ENCODE results near the gene VPS8.
A peak's percentile ranks its signal among the peaks of the same experiment; 100 is the strongest.

The VPS8 gene, protein sequence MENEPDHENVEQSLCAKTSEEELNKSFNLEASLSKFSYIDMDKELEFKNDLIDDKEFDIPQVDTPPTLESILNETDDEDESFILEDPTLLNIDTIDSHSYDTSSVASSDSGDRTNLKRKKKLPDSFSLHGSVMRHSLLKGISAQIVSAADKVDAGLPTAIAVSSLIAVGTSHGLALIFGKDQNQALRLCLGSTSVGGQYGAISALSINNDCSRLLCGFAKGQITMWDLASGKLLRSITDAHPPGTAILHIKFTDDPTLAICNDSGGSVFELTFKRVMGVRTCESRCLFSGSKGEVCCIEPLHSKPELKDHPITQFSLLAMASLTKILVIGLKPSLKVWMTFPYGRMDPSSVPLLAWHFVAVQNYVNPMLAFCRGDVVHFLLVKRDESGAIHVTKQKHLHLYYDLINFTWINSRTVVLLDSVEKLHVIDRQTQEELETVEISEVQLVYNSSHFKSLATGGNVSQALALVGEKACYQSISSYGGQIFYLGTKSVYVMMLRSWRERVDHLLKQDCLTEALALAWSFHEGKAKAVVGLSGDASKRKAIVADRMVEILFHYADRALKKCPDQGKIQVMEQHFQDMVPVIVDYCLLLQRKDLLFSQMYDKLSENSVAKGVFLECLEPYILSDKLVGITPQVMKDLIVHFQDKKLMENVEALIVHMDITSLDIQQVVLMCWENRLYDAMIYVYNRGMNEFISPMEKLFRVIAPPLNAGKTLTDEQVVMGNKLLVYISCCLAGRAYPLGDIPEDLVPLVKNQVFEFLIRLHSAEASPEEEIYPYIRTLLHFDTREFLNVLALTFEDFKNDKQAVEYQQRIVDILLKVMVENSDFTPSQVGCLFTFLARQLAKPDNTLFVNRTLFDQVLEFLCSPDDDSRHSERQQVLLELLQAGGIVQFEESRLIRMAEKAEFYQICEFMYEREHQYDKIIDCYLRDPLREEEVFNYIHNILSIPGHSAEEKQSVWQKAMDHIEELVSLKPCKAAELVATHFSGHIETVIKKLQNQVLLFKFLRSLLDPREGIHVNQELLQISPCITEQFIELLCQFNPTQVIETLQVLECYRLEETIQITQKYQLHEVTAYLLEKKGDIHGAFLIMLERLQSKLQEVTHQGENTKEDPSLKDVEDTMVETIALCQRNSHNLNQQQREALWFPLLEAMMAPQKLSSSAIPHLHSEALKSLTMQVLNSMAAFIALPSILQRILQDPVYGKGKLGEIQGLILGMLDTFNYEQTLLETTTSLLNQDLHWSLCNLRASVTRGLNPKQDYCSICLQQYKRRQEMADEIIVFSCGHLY (N-terminal part only)

GRCh38 chr3:184811999-184812661 is at the start of gene VPS8:
Gene VPS8 (plus strand): TSS chr3:184812166. CDS start chr3:184824633, 12,467 bp downstream.
- DNase-seq (ENCODE audit: extremely low spot score): peak; percentile 94
- POLR2A ChIA-PET: interaction anchor here (0.6 kb wide), 1 partner anchor 9 kb away, joined by 3 read pairs; no protein-coding TSS in a partner anchor
- CTCF ChIA-PET: no interaction called here
- no peak for TF ChIP-seq SP1 (IDR thresholded peaks at IDR 0.05)
- peak; percentile 81 for TF ChIP-seq ELF4 (IDR thresholded peaks at IDR 0.05)
- no peak for TF ChIP-seq HDGF (IDR thresholded peaks at IDR 0.05; ENCODE audit: borderline replicate concordance)

GRCh38 chr3:184764191-184764590 is 47.8 kb upstream of the VPS8 start:
- no peak for DNase-seq (ENCODE audit: extremely low spot score)
- CTCF ChIA-PET: no interaction called here
- POLR2A ChIA-PET: no interaction called here

DNA sequence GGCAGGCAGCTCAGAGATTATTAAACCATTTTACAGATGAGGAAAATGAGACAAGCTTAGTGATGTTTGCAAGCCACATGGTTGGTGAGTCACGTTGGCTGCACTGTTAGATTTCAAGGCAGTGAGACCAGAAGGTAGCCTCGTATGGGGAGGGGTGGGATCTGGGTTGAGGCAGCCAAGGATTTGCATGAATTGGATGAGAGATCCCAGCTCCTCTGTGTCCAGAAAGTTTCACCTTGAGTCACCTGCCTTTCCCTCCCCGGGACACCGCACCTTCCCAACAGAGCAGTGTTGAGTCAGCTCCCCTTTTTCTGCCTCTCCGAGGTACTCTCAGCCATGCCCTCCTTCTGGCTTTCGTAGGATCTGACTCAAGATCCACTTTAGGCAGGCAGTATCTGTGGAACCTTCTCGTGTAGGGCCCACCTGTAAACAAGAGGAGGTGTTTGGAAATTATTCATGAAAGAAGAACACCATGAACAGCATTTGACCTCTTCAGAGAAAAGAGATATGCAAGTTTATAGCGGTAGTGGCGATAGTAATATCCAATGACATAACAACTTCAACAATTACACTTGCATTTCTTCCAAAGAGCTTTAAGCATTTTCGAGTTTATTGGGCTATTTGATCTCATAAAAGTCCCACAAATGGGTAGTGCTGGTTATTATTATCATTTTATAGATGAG is 46.8 kb upstream of the VPS8 start:
- no peak for DNase-seq (ENCODE audit: extremely low spot score)
- ChIA-PET CTCF (interaction anchor here (1.7 to 2.2 kb wide), 2 partner anchors 9 to 204 kb away, joined by 4 to 7 read pairs; partner anchors contain the start of gene EPHB3), POLR2A (no interaction called here)
- TF ChIP-seq BHLHE40 (IDR thresholded peaks at IDR 0.05; ENCODE audit: borderline replicate concordance): no peak
- TF ChIP-seq SP1 (IDR thresholded peaks at IDR 0.05): no peak
- TF ChIP-seq L3MBTL2 (conservative IDR thresholded peaks at IDR 0.05): no peak
- TF ChIP-seq, protein P1, sequence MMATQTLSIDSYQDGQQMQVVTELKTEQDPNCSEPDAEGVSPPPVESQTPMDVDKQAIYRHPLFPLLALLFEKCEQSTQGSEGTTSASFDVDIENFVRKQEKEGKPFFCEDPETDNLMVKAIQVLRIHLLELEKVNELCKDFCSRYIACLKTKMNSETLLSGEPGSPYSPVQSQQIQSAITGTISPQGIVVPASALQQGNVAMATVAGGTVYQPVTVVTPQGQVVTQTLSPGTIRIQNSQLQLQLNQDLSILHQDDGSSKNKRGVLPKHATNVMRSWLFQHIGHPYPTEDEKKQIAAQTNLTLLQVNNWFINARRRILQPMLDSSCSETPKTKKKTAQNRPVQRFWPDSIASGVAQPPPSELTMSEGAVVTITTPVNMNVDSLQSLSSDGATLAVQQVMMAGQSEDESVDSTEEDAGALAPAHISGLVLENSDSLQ (IDR thresholded peaks at IDR 0.05): no peak
- no peak for TF ChIP-seq ZNF384 (IDR thresholded peaks at IDR 0.05)
- no peak for TF ChIP-seq FOXK2 (IDR thresholded peaks at IDR 0.05)
- no peak for TF ChIP-seq ARNT (IDR thresholded peaks at IDR 0.05)
- TF ChIP-seq NFRKB (IDR thresholded peaks at IDR 0.05): no peak
- no peak for TF ChIP-seq CTBP1 (IDR thresholded peaks at IDR 0.05; ENCODE audit: borderline replicate concordance)
- no peak for TF ChIP-seq SUZ12 (IDR thresholded peaks at IDR 0.05)
- no peak for TF ChIP-seq TARDBP (IDR thresholded peaks at IDR 0.05)
- TF ChIP-seq FOXA1 (IDR thresholded peaks at IDR 0.05): no peak
- TF ChIP-seq HDGF (IDR thresholded peaks at IDR 0.05; ENCODE audit: borderline replicate concordance): no peak
- no peak for TF ChIP-seq LEF1 (IDR thresholded peaks at IDR 0.05; ENCODE audit: borderline replicate concordance)
- no peak for TF ChIP-seq FOXM1 (IDR thresholded peaks at IDR 0.05; ENCODE audit: borderline replicate concordance)
- TF ChIP-seq ELF4 (IDR thresholded peaks at IDR 0.05): no peak

More at GRCh38 chr3:184764191-184764590, 47.8 kb upstream of the VPS8 start:
- TF ChIP-seq ELF4 (IDR thresholded peaks at IDR 0.05) (no peak), L3MBTL2 (conservative IDR thresholded peaks at IDR 0.05) (no peak), HDGF (IDR thresholded peaks at IDR 0.05; ENCODE audit: borderline replicate concordance) (no peak), FOXM1 (IDR thresholded peaks at IDR 0.05; ENCODE audit: borderline replicate concordance) (no peak), TARDBP (IDR thresholded peaks at IDR 0.05) (no peak), ARNT (IDR thresholded peaks at IDR 0.05) (no peak), LEF1 (IDR thresholded peaks at IDR 0.05; ENCODE audit: borderline replicate concordance) (no peak)
- TF ChIP-seq, protein P1 (IDR thresholded peaks at IDR 0.05): no peak

GRCh38 chr3:184765730-184766074 is 46.3 kb upstream of the VPS8 start:
- POLR2A ChIA-PET: no interaction called here
- DNase-seq (ENCODE audit: extremely low spot score): no peak
- CTCF ChIA-PET: interaction anchor here (1.7 to 2.2 kb wide), 2 partner anchors 10 to 204 kb away, joined by 4 to 7 read pairs; partner anchors contain the start of gene EPHB3
- TF ChIP-seq BHLHE40 (IDR thresholded peaks at IDR 0.05; ENCODE audit: borderline replicate concordance): no peak
- no peak for TF ChIP-seq CTBP1 (IDR thresholded peaks at IDR 0.05; ENCODE audit: borderline replicate concordance)
- no peak for TF ChIP-seq L3MBTL2 (conservative IDR thresholded peaks at IDR 0.05)
- no peak for TF ChIP-seq LEF1 (IDR thresholded peaks at IDR 0.05; ENCODE audit: borderline replicate concordance)
- no peak for TF ChIP-seq FOXA1 (IDR thresholded peaks at IDR 0.05)
- TF ChIP-seq SP1 (IDR thresholded peaks at IDR 0.05): no peak

DNA sequence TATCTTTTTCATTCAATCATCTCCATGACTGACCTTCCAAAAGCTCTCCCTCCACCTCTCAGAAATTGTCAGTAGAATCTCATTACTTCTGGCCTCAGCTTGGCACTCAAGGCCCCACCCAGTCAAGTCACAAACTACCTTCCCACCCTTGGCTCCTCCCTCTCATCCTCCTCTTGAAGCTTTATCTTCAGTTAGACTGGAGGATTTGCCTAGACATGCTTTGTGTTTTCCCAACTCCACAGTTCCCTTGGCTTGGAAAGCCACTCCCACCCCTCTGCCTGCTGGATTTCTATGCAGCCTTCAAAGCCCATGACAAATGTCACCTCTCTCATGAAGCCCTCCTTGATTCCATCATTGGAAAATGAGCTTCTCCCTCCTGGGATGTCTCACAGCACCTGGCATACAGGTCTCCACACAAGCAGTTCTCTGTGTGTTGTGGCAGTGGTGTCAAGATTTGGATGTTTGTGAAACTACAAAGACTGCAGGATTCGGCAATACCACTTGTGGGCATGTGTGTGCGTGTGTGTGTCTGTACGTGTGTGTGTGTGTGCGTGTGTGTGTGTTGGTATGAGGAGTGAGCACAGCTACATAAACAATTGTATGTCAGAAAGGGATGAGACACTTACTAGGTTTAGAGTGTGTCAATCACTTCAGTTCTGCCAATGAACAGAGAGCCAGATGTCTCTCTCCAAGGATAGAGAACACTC is 45.3 kb upstream of the VPS8 start:
- no peak for TF ChIP-seq CTBP1 (IDR thresholded peaks at IDR 0.05; ENCODE audit: borderline replicate concordance)
- TF ChIP-seq TARDBP (IDR thresholded peaks at IDR 0.05): no peak
- TF ChIP-seq, protein P1 (IDR thresholded peaks at IDR 0.05): peak; percentile 35; the same call in 1 of the 2 replicates
- no peak for TF ChIP-seq L3MBTL2 (conservative IDR thresholded peaks at IDR 0.05)
- ChIA-PET POLR2A (no interaction called here), CTCF (interaction anchor here (1.7 to 2.2 kb wide), 2 partner anchors 11 to 205 kb away, joined by 4 to 7 read pairs; partner anchors contain the start of gene EPHB3)
- DNase-seq (ENCODE audit: extremely low spot score): no peak

All from HEK293T (cell line).